Measurements from ENCODE around the gene BIRC6.

DNA sequence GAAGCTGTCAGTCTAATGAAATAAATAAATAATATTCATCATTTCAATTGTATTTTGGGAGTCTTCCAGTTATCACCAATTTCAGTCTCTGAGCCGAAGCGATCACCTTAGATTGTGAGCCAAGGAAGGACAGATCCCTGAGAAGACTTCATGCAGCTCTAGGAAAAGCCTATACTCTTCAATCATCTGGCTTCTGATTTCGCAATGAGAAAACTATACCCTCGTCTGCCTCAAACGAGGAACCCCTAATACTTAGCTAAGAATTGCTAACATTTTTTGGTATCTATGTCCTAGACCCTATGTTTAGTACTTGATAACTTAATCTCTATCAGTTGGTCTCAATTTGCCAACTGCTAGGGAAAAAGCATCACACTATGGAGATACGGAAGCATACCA is 266.5 kb downstream of the BIRC6 start:
- TF ChIP-seq, protein P1, sequence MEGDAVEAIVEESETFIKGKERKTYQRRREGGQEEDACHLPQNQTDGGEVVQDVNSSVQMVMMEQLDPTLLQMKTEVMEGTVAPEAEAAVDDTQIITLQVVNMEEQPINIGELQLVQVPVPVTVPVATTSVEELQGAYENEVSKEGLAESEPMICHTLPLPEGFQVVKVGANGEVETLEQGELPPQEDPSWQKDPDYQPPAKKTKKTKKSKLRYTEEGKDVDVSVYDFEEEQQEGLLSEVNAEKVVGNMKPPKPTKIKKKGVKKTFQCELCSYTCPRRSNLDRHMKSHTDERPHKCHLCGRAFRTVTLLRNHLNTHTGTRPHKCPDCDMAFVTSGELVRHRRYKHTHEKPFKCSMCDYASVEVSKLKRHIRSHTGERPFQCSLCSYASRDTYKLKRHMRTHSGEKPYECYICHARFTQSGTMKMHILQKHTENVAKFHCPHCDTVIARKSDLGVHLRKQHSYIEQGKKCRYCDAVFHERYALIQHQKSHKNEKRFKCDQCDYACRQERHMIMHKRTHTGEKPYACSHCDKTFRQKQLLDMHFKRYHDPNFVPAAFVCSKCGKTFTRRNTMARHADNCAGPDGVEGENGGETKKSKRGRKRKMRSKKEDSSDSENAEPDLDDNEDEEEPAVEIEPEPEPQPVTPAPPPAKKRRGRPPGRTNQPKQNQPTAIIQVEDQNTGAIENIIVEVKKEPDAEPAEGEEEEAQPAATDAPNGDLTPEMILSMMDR (IDR thresholded peaks at IDR 0.05; ENCODE audit: insufficient read depth, low read length, poor library complexity, severe bottlenecking), result no peak
- no peak for TF ChIP-seq EZH2phosphoT487 (conservative IDR thresholded peaks at IDR 0.05; ENCODE audit: low read length)
